ENCODE results near the gene MCCD1. TPM values are rescaled to one million over a fixed set of nuclear protein-coding genes. Genes with fewer than 3 reads are reported as not detected.

The MCCD1 gene
- total RNA-seq, 2 donors from 2014 or later: not detected

DNA sequence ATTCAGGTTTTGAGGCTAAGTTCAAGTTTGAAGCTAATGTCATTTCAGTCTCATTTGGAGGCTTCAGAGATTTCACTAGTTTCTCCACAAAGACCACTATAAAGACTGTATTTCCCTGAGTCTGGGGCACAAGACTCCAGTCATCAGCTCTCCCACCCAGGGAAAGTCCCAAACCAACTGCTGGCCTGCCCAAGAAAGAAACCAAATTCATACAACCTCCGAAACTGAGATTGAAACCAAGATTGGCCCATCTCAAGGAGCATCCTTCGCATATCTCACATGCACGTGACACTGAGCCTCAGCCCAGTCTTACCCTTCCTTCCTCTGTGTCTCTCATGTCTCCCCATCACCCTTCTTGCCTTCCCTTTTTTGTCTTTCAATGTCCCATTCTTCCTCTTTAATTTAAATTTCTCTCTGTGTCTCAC, 39.8 kb downstream of the MCCD1 start:
- no peak for DNase-seq (ENCODE audit: low spot score)
- Histone ChIP-seq H3K9me3 (no peaks in the 10 kb centered on the region), H3K4me1 (no peaks in the 10 kb centered on the region), H3K27ac (no peak overlapping the region), H3K36me3 (no peaks in the 10 kb centered on the region), H3K27me3 (no peaks in the 10 kb centered on the region), H3K4me3 (no peak overlapping the region)
- TF ChIP-seq, protein P1, sequence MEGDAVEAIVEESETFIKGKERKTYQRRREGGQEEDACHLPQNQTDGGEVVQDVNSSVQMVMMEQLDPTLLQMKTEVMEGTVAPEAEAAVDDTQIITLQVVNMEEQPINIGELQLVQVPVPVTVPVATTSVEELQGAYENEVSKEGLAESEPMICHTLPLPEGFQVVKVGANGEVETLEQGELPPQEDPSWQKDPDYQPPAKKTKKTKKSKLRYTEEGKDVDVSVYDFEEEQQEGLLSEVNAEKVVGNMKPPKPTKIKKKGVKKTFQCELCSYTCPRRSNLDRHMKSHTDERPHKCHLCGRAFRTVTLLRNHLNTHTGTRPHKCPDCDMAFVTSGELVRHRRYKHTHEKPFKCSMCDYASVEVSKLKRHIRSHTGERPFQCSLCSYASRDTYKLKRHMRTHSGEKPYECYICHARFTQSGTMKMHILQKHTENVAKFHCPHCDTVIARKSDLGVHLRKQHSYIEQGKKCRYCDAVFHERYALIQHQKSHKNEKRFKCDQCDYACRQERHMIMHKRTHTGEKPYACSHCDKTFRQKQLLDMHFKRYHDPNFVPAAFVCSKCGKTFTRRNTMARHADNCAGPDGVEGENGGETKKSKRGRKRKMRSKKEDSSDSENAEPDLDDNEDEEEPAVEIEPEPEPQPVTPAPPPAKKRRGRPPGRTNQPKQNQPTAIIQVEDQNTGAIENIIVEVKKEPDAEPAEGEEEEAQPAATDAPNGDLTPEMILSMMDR (IDR thresholded peaks at IDR 0.05): no peak

DNA sequence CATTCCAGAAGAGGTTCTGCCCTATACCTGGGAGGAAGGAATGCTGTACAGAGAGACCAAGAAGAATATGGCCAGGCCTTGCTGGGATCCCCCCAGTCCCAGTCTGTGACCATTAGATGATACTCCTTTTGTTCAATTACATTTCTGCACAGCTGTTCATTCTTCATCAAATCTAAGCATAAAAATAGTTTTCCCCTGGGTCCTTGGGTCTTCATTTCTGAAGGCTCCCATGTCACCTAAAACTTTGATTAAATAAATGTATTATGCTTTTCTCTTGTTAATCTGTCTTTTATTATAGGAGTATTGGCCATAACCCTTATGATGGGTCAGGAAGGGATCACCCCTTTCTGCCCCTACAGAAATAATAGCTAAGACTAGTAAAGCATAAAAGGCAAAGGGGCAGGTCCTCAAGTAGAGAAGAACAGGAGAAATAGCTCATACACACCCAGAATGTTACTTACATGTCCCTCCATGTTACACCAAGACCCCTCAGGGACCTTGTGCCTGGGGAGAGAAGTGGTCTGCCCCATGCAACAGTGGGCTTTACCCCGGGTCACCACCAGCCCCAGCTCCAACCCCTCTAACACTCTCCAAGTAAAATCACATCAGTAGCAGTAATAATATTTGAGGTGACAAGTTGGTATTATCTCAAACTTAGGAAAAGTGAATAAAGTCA, 41.2 kb downstream of the MCCD1 start:
- Histone ChIP-seq H3K27me3 (no peaks in the 10 kb centered on the region), H3K4me1 (no peaks in the 10 kb centered on the region), H3K4me3 (no peak overlapping the region), H3K9me3 (no peaks in the 10 kb centered on the region), H3K27ac (no peak overlapping the region), H3K36me3 (no peaks in the 10 kb centered on the region)
- no peak for DNase-seq (ENCODE audit: low spot score)
- TF ChIP-seq, protein P1 (IDR thresholded peaks at IDR 0.05): no peak

DNA sequence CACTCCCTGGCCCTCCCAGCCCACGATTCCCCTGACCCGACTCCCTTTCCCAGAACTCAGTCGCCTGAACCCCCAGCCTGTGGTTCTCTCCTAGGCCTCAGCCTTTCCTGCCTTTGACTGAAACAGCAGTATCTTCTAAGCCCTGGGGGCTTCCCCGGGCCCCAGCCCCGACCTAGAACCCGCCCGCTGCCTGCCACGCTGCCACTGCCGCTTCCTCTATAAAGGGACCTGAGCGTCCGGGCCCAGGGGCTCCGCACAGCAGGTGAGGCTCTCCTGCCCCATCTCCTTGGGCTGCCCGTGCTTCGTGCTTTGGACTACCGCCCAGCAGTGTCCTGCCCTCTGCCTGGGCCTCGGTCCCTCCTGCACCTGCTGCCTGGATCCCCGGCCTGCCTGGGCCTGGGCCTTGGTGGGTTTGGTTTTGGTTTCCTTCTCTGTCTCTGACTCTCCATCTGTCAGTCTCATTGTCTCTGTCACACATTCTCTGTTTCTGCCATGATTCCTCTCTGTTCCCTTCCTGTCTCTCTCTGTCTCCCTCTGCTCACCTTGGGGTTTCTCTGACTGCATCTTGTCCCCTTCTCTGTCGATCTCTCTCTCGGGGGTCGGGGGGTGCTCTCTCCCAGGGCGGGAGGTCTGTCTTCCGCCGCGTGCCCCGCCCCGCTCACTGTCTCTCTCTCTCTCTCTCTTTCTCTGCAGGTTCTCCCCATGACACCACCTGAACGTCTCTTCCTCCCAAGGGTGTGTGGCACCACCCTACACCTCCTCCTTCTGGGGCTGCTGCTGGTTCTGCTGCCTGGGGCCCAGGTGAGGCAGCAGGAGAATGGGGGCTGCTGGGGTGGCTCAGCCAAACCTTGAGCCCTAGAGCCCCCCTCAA, 43.5 kb downstream of the MCCD1 start, which contains the start of gene LTA:
TSS of gene LTA (plus strand) at position 249 of the 871 bp plus-strand sequence. CDS start at position 703, 454 bp downstream.
- TF ChIP-seq, protein P1 (IDR thresholded peaks at IDR 0.05): no peak
- no peaks in the 10 kb centered on the region for H3K36me3 ChIP-seq
- DNase-seq (ENCODE audit: low spot score): no peak
- no peaks in the 10 kb centered on the region for H3K9me3 ChIP-seq
- H3K27me3 ChIP-seq: no peaks in the 10 kb centered on the region
- no peak within 1 kb of the TSS for H3K27ac ChIP-seq
- no peaks in the 10 kb centered on the region for H3K4me1 ChIP-seq
- H3K4me3 ChIP-seq: no peak within 1 kb of the TSS

DNA sequence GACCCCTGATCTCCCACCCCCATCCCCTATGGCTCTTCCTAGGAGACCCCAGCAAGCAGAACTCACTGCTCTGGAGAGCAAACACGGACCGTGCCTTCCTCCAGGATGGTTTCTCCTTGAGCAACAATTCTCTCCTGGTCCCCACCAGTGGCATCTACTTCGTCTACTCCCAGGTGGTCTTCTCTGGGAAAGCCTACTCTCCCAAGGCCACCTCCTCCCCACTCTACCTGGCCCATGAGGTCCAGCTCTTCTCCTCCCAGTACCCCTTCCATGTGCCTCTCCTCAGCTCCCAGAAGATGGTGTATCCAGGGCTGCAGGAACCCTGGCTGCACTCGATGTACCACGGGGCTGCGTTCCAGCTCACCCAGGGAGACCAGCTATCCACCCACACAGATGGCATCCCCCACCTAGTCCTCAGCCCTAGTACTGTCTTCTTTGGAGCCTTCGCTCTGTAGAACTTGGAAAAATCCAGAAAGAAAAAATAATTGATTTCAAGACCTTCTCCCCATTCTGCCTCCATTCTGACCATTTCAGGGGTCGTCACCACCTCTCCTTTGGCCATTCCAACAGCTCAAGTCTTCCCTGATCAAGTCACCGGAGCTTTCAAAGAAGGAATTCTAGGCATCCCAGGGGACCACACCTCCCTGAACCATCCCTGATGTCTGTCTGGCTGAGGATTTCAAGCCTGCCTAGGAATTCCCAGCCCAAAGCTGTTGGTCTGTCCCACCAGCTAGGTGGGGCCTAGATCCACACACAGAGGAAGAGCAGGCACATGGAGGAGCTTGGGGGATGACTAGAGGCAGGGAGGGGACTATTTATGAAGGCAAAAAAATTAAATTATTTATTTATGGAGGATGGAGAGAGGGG, 44.7 kb downstream of the MCCD1 start:
- Histone ChIP-seq H3K4me1 (no peaks in the 10 kb centered on the region), H3K4me3 (no peak overlapping the region), H3K27me3 (no peaks in the 10 kb centered on the region), H3K36me3 (no peaks in the 10 kb centered on the region), H3K9me3 (no peaks in the 10 kb centered on the region), H3K27ac (no peak overlapping the region)
- TF ChIP-seq, protein P1 (IDR thresholded peaks at IDR 0.05): no peak
- no peak for DNase-seq (ENCODE audit: low spot score)
